Effector memory CD4-positive, alpha-beta T cell (primary cell): ENCODE data around the gene SLC35F3.

Experiments
- DNase-seq, 3 donors: peaks; one replicate each; pipeline ENCODE4 v3.0.0-alpha.2; 2020
- H3K27ac ChIP-seq: 2 replicates; pipeline ENCODE4 v1.7.0; 2013; ENCODE audit warnings: mild to moderate bottlenecking, low read length, moderate library complexity; ENCODE audit not compliant: insufficient read depth, poor library complexity, severe bottlenecking
- H3K27me3 ChIP-seq: replicated peaks from 2 replicates; pipeline ENCODE4 v1.7.0; 2013; ENCODE audit warnings: mild to moderate bottlenecking, low read length; ENCODE audit not compliant: insufficient read depth, control insufficient read depth, poor library complexity, severe bottlenecking
- H3K36me3 ChIP-seq: 2 replicates; pipeline ENCODE4 v1.7.0; 2013; ENCODE audit warnings: mild to moderate bottlenecking, low read length, moderate library complexity; ENCODE audit not compliant: control insufficient read depth, insufficient read depth
- H3K4me1 ChIP-seq: 2 replicates; pipeline ENCODE4 v1.7.0; 2013; ENCODE audit warnings: low read length, mild to moderate bottlenecking; ENCODE audit not compliant: control insufficient read depth, insufficient read depth, poor library complexity, severe bottlenecking
- H3K4me3 ChIP-seq: 2 replicates; pipeline ENCODE4 v1.7.0; 2013; ENCODE audit warnings: low read length, low read depth, mild to moderate bottlenecking; ENCODE audit not compliant: insufficient read depth, poor library complexity, severe bottlenecking
- H3K9me3 ChIP-seq: 2 replicates; pipeline ENCODE4 v1.7.0; 2013; ENCODE audit warnings: mild to moderate bottlenecking, low read length, moderate library complexity; ENCODE audit not compliant: control insufficient read depth

The SLC35F3 gene

GRCh38 chr1:234264832-234265231 is 360.4 kb downstream of the SLC35F3 start:
- H3K36me3 ChIP-seq = no peaks in the 10 kb centered on the region
- H3K4me1 ChIP-seq = no peaks in the 10 kb centered on the region
- H3K4me3 ChIP-seq = no peak overlapping the region
- no peaks in the 10 kb centered on the region for H3K9me3 ChIP-seq
- H3K27ac ChIP-seq = no peak overlapping the region
- H3K27me3 ChIP-seq = no peaks in the 10 kb centered on the region
- no peak for DNase-seq

GRCh38 chr1:234265321-234265720 is 360.8 kb downstream of the SLC35F3 start:
- H3K27ac ChIP-seq = no peak overlapping the region
- no peak overlapping the region for H3K4me3 ChIP-seq
- no peak for DNase-seq
- no peaks in the 10 kb centered on the region for H3K4me1 ChIP-seq
- no peaks in the 10 kb centered on the region for H3K9me3 ChIP-seq
- H3K27me3 ChIP-seq = no peaks in the 10 kb centered on the region
- H3K36me3 ChIP-seq = no peaks in the 10 kb centered on the region

- Histone ChIP-seq H3K4me1 (no peaks in the 10 kb centered on the region), H3K36me3 (no peaks in the 10 kb centered on the region), H3K9me3 (no peaks in the 10 kb centered on the region), H3K27ac (no peak overlapping the region), H3K4me3 (no peak overlapping the region), H3K27me3 (no peaks in the 10 kb centered on the region)
- DNase-seq = no peak
These were observed 361.4 kb downstream of the SLC35F3 start for GRCh38 chr1:234265861-234266260.

DNA sequence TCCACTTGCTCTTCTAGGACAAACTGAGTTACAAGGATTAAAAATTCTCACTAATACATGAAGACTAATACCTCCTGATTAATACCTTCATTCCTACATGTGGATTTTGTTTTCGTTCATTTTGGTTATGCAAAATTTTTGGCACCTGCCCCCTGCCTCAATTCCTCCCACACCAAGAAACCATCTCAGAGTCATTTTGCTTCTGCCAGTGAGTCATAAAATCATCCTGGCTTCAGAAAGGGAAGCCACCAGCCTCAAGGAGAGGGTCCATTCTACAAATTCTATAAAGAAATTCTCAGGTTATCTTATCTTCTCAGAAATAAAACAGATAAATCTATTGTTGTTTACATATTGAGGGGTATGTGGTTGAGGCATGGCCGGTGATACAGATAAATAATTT is 365.6 kb downstream of the SLC35F3 start:
- Histone ChIP-seq H3K27me3 (no peaks in the 10 kb centered on the region), H3K27ac (no peak overlapping the region), H3K9me3 (no peaks in the 10 kb centered on the region), H3K36me3 (no peaks in the 10 kb centered on the region), H3K4me1 (no peaks in the 10 kb centered on the region), H3K4me3 (no peak overlapping the region)
- no peak for DNase-seq

DNA sequence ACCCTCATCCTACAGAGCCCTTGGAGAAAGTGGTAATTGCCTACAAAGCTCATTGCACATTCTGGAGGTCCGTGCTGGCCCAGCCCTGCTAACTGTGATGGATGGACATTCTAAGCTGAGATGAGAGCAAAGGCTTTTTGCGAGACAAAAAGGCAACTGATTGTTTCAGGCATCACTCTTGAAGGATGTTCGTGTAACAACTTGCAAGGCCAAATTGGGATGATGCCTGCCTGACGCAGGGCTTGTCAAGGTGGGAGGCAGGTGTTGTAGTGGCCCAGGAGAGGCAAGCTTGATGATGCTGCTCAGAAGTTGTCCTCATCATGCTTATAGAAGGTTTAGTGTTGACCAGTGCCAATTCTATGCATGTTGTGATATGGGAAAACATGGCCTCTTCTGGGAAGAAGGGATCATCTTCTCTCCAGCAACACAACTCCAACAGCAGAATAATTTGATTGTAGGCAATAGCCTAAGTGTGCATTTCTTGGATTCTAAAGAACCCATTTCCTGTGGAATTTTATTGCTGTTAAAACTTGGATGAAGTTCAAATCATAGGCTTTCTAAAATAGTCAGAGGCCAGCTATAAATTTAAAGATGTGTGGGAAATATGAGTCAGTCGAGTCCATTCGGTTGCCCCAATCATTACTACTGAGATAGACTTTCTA is 366.2 kb downstream of the SLC35F3 start:
- H3K9me3 ChIP-seq = no peaks in the 10 kb centered on the region
- no peaks in the 10 kb centered on the region for H3K27me3 ChIP-seq
- H3K36me3 ChIP-seq = no peaks in the 10 kb centered on the region
- H3K27ac ChIP-seq = no peak overlapping the region
- no peak overlapping the region for H3K4me3 ChIP-seq
- no peak for DNase-seq
- H3K4me1 ChIP-seq = no peaks in the 10 kb centered on the region

GRCh38 chr1:234271243-234271606 is 366.7 kb downstream of the SLC35F3 start:
- no peaks in the 10 kb centered on the region for H3K27me3 ChIP-seq
- no peak overlapping the region for H3K4me3 ChIP-seq
- no peaks in the 10 kb centered on the region for H3K4me1 ChIP-seq
- H3K27ac ChIP-seq = no peak overlapping the region
- no peak for DNase-seq
- H3K36me3 ChIP-seq = no peaks in the 10 kb centered on the region
- no peaks in the 10 kb centered on the region for H3K9me3 ChIP-seq

GRCh38 chr1:234272656-234273312 is 368.3 kb downstream of the SLC35F3 start:
- no peak overlapping the region for H3K27ac ChIP-seq
- DNase-seq = no peak
- no peaks in the 10 kb centered on the region for H3K9me3 ChIP-seq
- no peak overlapping the region for H3K4me3 ChIP-seq
- H3K27me3 ChIP-seq = no peaks in the 10 kb centered on the region
- H3K4me1 ChIP-seq = no peaks in the 10 kb centered on the region
- no peaks in the 10 kb centered on the region for H3K36me3 ChIP-seq

DNA sequence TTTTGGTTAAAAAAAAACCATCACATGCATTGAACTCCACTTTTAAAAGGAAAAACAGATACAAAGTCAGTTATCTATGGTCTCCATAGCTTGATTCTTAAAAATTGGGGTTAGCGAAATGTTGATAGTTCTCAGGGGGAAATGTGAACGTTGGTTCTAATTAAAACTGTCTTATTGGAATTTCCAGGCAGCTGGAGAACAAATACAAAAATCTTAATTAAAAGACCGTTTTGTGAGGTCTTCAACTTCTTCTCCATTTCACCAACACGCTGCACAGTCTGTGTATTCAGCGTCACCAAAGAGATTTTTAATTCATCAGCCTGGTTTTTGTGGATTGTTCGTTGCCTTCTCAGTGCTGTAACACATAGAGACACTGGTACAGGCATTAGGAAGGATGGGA is 369.5 kb downstream of the SLC35F3 start:
- no peak for DNase-seq
- H3K4me3 ChIP-seq = no peak overlapping the region
- H3K4me1 ChIP-seq = no peaks in the 10 kb centered on the region
- H3K27me3 ChIP-seq = no peaks in the 10 kb centered on the region
- no peaks in the 10 kb centered on the region for H3K36me3 ChIP-seq
- no peaks in the 10 kb centered on the region for H3K9me3 ChIP-seq
- H3K27ac ChIP-seq = no peak overlapping the region

DNA sequence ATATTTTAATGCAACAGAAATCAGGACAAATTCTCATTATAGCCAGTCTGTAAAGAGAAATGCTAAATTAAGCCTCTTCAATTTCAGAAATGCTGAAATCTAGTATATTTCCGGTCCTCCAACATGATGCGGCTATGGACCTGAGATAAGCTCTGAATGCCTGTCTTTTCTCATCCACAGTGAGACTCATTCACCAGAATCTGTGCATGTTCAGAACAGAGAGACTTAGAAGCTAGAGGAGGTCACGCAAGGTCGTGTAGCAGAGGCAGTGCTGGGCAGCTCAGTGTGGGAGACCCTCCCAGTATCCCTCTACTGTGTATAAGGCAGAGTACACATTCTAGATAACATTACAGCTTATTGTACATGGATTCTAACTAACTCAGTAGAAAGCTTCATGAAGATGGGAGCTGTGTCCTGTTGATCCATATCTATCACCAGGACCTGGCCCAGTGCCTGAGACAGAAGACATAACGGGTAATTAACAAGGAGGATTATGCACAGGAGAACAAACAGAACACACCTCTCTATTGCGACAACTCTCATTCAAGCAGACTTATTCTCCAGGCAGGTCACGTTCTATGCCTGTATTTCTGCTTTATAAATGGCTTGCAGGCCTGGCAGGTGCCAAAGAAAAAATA is 371.8 kb downstream of the SLC35F3 start:
- Histone ChIP-seq H3K27ac (no peak overlapping the region), H3K27me3 (no peaks in the 10 kb centered on the region), H3K36me3 (no peaks in the 10 kb centered on the region), H3K9me3 (no peaks in the 10 kb centered on the region), H3K4me3 (no peak overlapping the region), H3K4me1 (no peaks in the 10 kb centered on the region)
- no peak for DNase-seq

DNA sequence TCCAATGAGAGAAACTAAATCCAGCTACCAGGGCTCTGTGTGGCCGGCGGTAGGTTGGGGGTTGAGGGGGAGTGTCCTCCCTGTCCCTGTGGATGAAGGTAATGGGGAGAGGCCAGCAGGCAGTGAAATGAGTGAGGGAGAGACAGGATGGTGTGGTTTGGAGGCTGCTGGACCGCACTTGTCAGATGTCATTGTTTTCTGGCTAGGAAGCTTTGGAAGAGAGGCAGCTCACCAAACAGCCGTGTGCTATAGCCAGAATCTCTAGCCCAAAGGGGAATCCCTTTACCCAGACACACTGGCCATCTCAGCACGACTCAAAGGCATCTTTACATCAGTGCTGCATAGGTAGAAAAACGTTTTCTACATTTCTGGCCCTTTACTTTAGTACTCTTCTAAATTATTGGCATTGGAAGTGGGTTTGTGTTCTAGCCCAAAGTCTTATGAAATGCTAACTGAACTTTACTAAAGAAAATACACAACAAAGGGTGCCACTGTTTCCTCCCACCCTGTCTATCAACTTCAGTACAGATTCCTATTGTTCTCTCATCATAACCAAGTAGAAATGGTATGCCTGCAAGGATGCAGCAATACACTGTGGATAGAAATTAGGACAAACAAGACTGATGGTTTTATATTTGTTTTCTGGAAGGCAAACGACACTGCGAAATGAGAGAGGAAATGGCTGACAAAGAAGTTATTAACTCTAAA is 372.8 kb downstream of the SLC35F3 start:
- no peak overlapping the region for H3K27ac ChIP-seq
- H3K9me3 ChIP-seq = no peaks in the 10 kb centered on the region
- no peaks in the 10 kb centered on the region for H3K4me1 ChIP-seq

More for the DNA sequence above, 372.8 kb downstream of the SLC35F3 start:
- no peaks in the 10 kb centered on the region for H3K36me3 ChIP-seq
- DNase-seq = no peak
- no peaks in the 10 kb centered on the region for H3K27me3 ChIP-seq
- H3K4me3 ChIP-seq = no peak overlapping the region
